ENCODE measurements around the gene PDYN.
A peak's percentile ranks its signal among the peaks of the same experiment; 100 is the strongest.

Gene PDYN

DNA sequence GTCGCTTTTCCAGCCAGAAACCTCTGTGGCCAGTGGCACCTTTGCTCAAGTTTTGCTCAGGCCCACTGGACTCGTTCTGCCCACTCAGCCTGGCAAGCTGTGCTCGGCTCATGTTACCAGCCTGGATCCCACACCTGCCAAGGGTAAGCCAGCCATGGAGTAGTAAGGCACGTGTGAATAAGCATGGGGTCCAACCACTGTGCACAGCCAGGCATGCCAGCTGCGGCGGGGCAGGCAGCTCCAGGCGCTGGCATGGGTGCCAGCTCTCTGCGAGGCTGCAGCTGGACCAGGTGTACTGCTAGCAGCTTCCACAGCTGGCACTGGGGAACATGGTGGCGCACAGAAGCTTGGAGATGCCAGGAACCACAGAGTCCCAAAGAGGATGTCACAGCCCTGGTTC lies 32.1 kb upstream of the PDYN start:
- DNase-seq (ENCODE audit: low read depth): no peak
- TF ChIP-seq, protein P1, sequence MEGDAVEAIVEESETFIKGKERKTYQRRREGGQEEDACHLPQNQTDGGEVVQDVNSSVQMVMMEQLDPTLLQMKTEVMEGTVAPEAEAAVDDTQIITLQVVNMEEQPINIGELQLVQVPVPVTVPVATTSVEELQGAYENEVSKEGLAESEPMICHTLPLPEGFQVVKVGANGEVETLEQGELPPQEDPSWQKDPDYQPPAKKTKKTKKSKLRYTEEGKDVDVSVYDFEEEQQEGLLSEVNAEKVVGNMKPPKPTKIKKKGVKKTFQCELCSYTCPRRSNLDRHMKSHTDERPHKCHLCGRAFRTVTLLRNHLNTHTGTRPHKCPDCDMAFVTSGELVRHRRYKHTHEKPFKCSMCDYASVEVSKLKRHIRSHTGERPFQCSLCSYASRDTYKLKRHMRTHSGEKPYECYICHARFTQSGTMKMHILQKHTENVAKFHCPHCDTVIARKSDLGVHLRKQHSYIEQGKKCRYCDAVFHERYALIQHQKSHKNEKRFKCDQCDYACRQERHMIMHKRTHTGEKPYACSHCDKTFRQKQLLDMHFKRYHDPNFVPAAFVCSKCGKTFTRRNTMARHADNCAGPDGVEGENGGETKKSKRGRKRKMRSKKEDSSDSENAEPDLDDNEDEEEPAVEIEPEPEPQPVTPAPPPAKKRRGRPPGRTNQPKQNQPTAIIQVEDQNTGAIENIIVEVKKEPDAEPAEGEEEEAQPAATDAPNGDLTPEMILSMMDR (IDR thresholded peaks at IDR 0.05; ENCODE audit: control insufficient read depth, extremely low read depth, insufficient read depth): no peak
- no peak overlapping the region for H3K4me3 ChIP-seq (ENCODE audit: low read depth, low read length)

DNA sequence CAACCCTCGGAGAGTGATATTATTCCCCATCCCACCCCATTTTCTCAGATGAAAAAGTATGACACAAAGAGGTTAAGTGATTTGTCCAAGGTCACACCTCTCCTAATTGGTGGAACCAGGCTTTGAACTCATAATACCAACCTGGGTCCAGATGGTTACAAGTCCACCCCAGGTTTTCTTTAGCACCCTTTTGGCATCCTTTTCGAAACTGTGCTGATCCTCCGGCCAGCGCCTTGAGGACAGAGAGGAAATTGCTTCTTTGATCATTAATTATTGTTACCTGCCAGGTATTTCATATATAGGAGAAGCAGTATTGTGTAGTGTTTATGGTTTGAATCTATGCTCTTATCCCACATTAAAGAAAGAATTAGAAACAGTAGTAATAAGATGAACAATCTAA lies 29.3 kb upstream of the PDYN start:
- no peak overlapping the region for H3K4me3 ChIP-seq (ENCODE audit: low read depth, low read length)
- peak; percentile 19 for DNase-seq (ENCODE audit: low read depth)

DNA sequence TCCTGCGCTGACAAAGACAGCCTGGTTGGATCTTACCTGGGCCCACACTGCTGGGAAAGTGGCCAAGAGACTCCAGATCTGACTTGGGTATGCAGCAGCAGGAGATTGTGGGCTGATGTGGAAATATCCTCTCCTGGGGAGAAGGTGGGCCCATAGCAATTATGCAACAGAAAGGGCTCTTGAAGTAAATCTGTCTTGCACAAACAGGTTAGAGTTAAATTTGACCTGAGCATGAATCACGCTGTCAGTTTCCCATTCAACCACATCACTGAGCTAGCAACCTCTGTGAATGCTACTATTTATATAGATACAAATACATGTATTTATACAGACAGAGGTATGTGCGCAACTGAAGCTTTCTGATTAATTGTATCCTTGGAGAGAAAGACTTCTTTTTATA lies 28.3 kb upstream of the PDYN start:
- no peak for DNase-seq (ENCODE audit: low read depth)
- H3K4me3 ChIP-seq (ENCODE audit: low read depth, low read length): no peak overlapping the region
- TF ChIP-seq, protein P1 (IDR thresholded peaks at IDR 0.05; ENCODE audit: control insufficient read depth, extremely low read depth, insufficient read depth): no peak

More for the DNA sequence above, 29.3 kb upstream of the PDYN start:
- TF ChIP-seq, protein P1 (IDR thresholded peaks at IDR 0.05; ENCODE audit: control insufficient read depth, extremely low read depth, insufficient read depth): 0 out of 2 replicates have a peak, but pooled peaks have one; percentile 9

DNA sequence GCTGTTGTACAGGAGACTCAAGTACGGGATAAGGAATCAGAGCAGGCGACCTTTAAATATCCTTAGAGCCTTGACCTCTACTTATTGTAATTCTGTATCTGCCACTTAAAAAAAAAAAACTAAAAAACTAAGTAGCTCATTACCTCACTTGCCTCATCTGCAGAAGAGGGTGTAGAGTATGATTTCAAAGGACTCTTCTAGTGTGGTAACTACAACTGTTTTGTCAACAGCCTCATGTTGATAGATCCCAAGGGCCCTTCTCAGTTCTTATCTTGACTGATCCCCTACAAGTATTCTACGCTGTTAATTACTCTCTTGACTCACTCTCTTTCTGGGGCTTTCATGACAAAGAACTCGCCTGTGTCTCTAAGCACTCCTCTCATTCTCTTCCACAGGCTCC lies 16.7 kb upstream of the PDYN start:
- TF ChIP-seq, protein P1 (IDR thresholded peaks at IDR 0.05; ENCODE audit: control insufficient read depth, extremely low read depth, insufficient read depth): no peak
- DNase-seq (ENCODE audit: low read depth): no peak
- H3K4me3 ChIP-seq (ENCODE audit: low read depth, low read length): no peak overlapping the region

DNA sequence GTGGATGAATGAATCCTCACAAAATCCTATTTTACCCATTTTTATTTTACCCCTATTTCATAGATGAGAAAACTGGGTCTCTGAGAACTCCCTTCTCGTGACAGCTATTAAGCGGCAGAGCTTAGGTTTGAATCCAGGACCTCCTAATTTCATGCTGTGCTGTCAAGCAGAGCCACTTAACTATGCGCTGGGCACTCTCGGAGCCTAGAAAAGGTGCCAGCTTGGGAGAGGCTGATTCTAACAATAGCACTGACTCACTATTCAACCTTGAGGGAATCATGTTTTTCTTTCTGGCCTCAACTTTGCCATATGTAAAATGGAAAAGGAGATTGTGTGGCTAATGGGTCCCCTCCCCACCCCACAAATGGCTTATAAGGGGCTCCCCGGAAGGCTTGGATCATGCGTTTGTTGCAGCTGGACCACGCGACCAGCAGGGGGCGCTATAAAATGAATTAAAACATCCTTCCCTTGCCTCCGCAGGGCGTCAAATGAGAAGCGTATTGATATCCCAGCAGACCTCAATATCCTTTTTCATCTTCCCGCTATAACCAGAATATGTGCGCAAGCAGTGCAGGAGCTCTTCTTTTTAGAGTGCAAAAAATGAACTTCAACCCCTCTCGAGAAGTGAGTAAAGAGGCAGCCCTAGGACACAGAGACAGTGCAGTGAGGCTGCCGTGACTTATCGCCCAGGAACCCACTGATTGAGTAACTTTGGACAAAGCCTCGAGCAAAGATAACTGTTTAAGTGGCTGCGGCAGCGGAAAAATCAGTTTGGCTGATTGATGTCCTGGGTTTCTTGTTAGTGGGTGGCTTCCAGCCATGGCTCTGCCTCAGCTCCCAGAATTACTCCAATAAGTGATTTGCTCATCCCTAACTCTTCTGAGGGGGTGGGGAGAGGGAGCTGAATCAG lies 12.8 kb upstream of the PDYN start:
- DNase-seq (ENCODE audit: low read depth): no peak

DNA sequence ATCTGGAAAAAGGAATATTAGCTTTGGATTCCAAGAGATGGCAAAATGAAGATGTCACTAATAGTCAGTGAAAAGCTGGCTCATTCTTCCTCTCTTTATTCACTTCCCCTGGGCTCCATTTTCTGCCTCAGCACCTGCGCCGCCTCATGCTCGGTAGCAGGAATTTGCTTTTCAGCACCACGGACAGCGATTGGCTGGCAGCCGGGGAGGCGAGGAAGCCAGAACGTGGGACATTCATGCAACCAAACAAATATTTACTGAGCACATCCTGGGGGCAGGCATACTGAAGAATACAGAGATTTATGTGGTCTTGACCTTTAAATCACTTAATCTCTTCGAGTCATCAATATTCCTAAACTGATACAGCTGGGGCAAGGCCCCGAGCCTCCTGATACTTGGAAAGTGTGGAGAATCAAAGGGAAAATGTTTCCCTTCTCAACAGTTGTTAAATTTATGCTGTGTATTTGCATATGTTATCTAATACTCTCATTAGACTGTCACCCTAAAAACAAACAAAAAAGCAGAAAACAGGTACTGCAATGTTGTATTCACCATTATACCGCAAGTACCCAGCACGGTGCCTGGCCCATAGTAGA lies 12.1 kb upstream of the PDYN start:
- no peak overlapping the region for H3K4me3 ChIP-seq (ENCODE audit: low read depth, low read length)
- TF ChIP-seq, protein P1 (IDR thresholded peaks at IDR 0.05; ENCODE audit: control insufficient read depth, extremely low read depth, insufficient read depth): no peak
- peak; percentile 50 for DNase-seq (ENCODE audit: low read depth)

More for the DNA sequence above, 12.8 kb upstream of the PDYN start:
- no peak overlapping the region for H3K4me3 ChIP-seq (ENCODE audit: low read depth, low read length)
- TF ChIP-seq, protein P1 (IDR thresholded peaks at IDR 0.05; ENCODE audit: control insufficient read depth, extremely low read depth, insufficient read depth): peak; percentile 65
